B cell (primary cell): ENCODE measurements around the gene CDC42BPB. TPM values are rescaled to one million over a fixed set of nuclear protein-coding genes. Genes with fewer than 3 reads are reported as not detected.

ENCODE experiments used
- ATAC-seq: fragments of 200-7000 bp; cut with Tn5 transposase; one replicate; pipeline ENCODE4 v1.10.0; 2021; ENCODE audit warnings: low read depth, mild to moderate bottlenecking, moderate number of reproducible peaks, moderate library complexity
- CTCF ChIA-PET: fragments of 350-600 bp; sonication (Branson Sonifier 250); formaldehyde crosslinking; loops from one replicate; lab custom pipeline; 2021; ENCODE audit warnings: antibody characterized with exemption, inconsistent platforms; lab: Charles Lee
- POLR2A ChIA-PET: fragments of 350-600 bp; sonication (Branson Sonifier 250); formaldehyde crosslinking; loops from one replicate; lab custom pipeline; 2021; ENCODE audit warnings: antibody characterized with exemption; lab: Charles Lee
- DNase-seq: peaks from one replicate; pipeline ENCODE4 v3.0.0; 2013
- H2AFZ ChIP-seq: 2 replicates; pipeline ENCODE4 v1.6.1; 2012; ENCODE audit warnings: mild to moderate bottlenecking, low read depth, low read length; ENCODE audit not compliant: insufficient read depth, poor library complexity, severe bottlenecking
- H3K27ac ChIP-seq, 2 donors: 1 replicate in 1 of 2; 2 replicates in 1 of 2; pipeline ENCODE4 v1.5.1; 2012 to 2013; ENCODE audit warnings: low read length in 2 of 2, mild to moderate bottlenecking in 2 of 2, moderate library complexity in 1 of 2
- H3K27me3 ChIP-seq, 4 experiments: fragments of 200-600 bp in 1 of 4; sonication (generic) in 1 of 4; replicated peaks in 1 of 4; 1 replicate in 2 of 4; 2 replicates in 2 of 4; pipeline versions ENCODE4 v1.6.1 to v1.7.0; 2013 to 2016; ENCODE audit warnings: low read length in 3 of 4, mild to moderate bottlenecking in 2 of 4, mixed read lengths in 1 of 4, moderate library complexity in 1 of 4; ENCODE audit not compliant: insufficient read depth in 4 of 4, control insufficient read depth in 3 of 4; ENCODE audit errors: control extremely low read depth in 1 of 4
- H3K36me3 ChIP-seq, 2 experiments: replicated peaks in 1 of 2; 1 replicate in 1 of 2; 2 replicates in 1 of 2; pipeline versions ENCODE4 v1.6.1 to v1.7.1; 2013; ENCODE audit warnings: low read length in 1 of 2; ENCODE audit not compliant: insufficient read depth in 2 of 2, control insufficient read depth in 1 of 2; ENCODE audit errors: control extremely low read depth in 1 of 2, extremely low read depth in 1 of 2
- H3K4me1 ChIP-seq, 2 donors: fragments of 200-600 bp in 1 of 2; sonication (generic) in 1 of 2; 1 replicate in 1 of 2; 2 replicates in 1 of 2; pipeline versions ENCODE4 v1.5.1 to v1.6.1; 2013 to 2017; ENCODE audit warnings: low read length in 2 of 2; ENCODE audit not compliant: control insufficient read depth in 2 of 2, insufficient read depth in 2 of 2
- H3K4me2 ChIP-seq: replicated peaks from 2 replicates; pipeline ENCODE3; 2012; ENCODE audit warnings: mild to moderate bottlenecking, low read depth, low read length; ENCODE audit not compliant: poor library complexity, severe bottlenecking
- H3K4me3 ChIP-seq, 5 experiments: fragments of 200-600 bp in 1 of 5; sonication (generic) in 1 of 5; 1 replicate in 3 of 5; 2 replicates in 2 of 5; pipeline versions ENCODE4 v1.5.1 to v1.7.0; 2011 to 2016; ENCODE audit warnings: low read length in 4 of 5, mild to moderate bottlenecking in 4 of 5, low read depth in 2 of 5, control low read depth in 1 of 5, moderate library complexity in 1 of 5; ENCODE audit not compliant: insufficient read depth in 1 of 5; ENCODE audit errors: control extremely low read depth in 1 of 5, extremely low read depth in 1 of 5
- H3K79me2 ChIP-seq: fragments of 200-600 bp; sonication (generic); one replicate; pipeline ENCODE4 v1.6.0; 2016; ENCODE audit warnings: low read length; ENCODE audit not compliant: control insufficient read depth, insufficient read depth
- H3K9ac ChIP-seq: fragments of 200-600 bp; sonication (generic); 2 replicates; pipeline ENCODE4 v1.6.1; 2017; ENCODE audit warnings: mild to moderate bottlenecking, low read length, moderate library complexity
- H3K9me3 ChIP-seq, 3 donors: one replicate each; pipeline versions ENCODE4 v1.6.1 to v1.7.1; 2013; ENCODE audit warnings: low read length in 2 of 3; ENCODE audit not compliant: control insufficient read depth in 2 of 3, insufficient read depth in 1 of 3; ENCODE audit errors: control extremely low read depth in 1 of 3
- H4K20me1 ChIP-seq: 2 replicates; pipeline ENCODE4 v1.6.0; 2012; ENCODE audit warnings: mild to moderate bottlenecking, low read length; ENCODE audit not compliant: insufficient read depth, control insufficient read depth, poor library complexity, severe bottlenecking
- H3K27ac Mint-ChIP-seq: one replicate; pipeline ENCODE4 v1.8.0; 2021; ENCODE audit warnings: mixed read lengths
- H3K27me3 Mint-ChIP-seq: one replicate; pipeline ENCODE4 v1.8.0; 2021; ENCODE audit warnings: mixed read lengths
- H3K4me1 Mint-ChIP-seq: one replicate; pipeline ENCODE4 v1.8.0; 2021; ENCODE audit warnings: mixed read lengths
- H3K4me3 Mint-ChIP-seq: one replicate; pipeline ENCODE4 v1.8.0; 2021; ENCODE audit warnings: mixed read lengths
- H3K9me3 Mint-ChIP-seq: one replicate; pipeline ENCODE4 v1.8.0; 2022; ENCODE audit warnings: mixed read lengths; ENCODE audit not compliant: insufficient read depth
- CTCF ChIP-seq: fragments of 200-600 bp; IDR thresholded peaks from one replicate; pipeline ENCODE4 v1.8.0; 2022; ENCODE audit warnings: antibody characterized with exemption, mild to moderate bottlenecking
- EZH2 ChIP-seq: IDR thresholded peaks from 2 replicates; pipeline ENCODE4 v1.6.1; 2012; ENCODE audit warnings: borderline replicate concordance, low read depth, mild to moderate bottlenecking, moderate library complexity, low read length; ENCODE audit not compliant: insufficient read depth, poor library complexity, severe bottlenecking
- WGBS: methylation state at CpG from one replicate; pipeline ENCODE4 v1.1.5; 2013; ENCODE audit warnings: missing lambda C conversion rate; ENCODE audit not compliant: insufficient coverage; 5-methylcytosine and 5-hydroxymethylcytosine counted together
- intact Hi-C: fragments of 100-400 bp; cut with micrococcal nuclease; formaldehyde crosslinking; loops from one replicate; pipeline ENCODE4 v1.10.0; 2022
- polyA plus RNA-seq: library from polyadenylated mRNA; depleted of rRNA; stranded (reverse); fragments of >200 nt; gene quantifications from 2 replicates; pipeline ENCODE4 v1.2.3, GENCODE V29; 2012
- total RNA-seq, 2 donors: library from RNA; stranded (reverse); fragments of 120-200 nt in 1 of 2; gene quantifications; 1 replicate in 1 of 2; 2 replicates in 1 of 2; pipeline versions ENCODE4 v1.2.3 to v1.2.4, GENCODE V29; 2013 to 2022

CDC42BPB gene
- total and polyA plus RNA-seq, 2 donors (not counting 1 experiment from before 2014, with no cell fraction given): 23.9 to 52.5 TPM

GRCh38 chr14:102945346-102946130 lies 111.8 kb downstream of the CDC42BPB start:
- CTCF ChIA-PET: interaction anchor here (1.1 kb wide), 1 partner anchor 252 kb away, joined by 4 read pairs; no protein-coding TSS in a partner anchor
- 95% methylated on average over 19 of the region's 29 CpGs for WGBS
- Histone ChIP-seq H3K4me1 (peaks cover 17 to 50% of the 10 kb centered on the region in 2 donors), H3K9me3 (no peaks in the 10 kb centered on the region), H2AFZ (no peak overlapping the region), H3K4me3 (no peak overlapping the region), H3K27me3 (no peaks in the 10 kb centered on the region), H3K9ac (no peak overlapping the region), H3K36me3 (peaks cover 0 to 8% of the 10 kb centered on the region in 2 experiments), H4K20me1 (no peaks in the 10 kb centered on the region), H3K27ac (no peak overlapping the region), H3K79me2 (no peaks in the 10 kb centered on the region), H3K4me2 (no peak overlapping the region)
- intact Hi-C loops: no loop called here
- no peak for ATAC-seq
- Mint-ChIP-seq H3K4me3 (no peak overlapping the region), H3K9me3 (no peaks in the 10 kb centered on the region), H3K27me3 (no peaks in the 10 kb centered on the region), H3K27ac (no peak overlapping the region), H3K4me1 (peaks cover 42% of the 10 kb centered on the region)
- POLR2A ChIA-PET: no interaction called here
- TF ChIP-seq EZH2 (no peak), CTCF (no peak)
- no peak for DNase-seq
